Measurements from ENCODE around the gene ARHGAP10. TPM values are rescaled to one million over a fixed set of nuclear protein-coding genes. Genes with fewer than 3 reads are reported as not detected.

ARHGAP10 gene
- total RNA-seq, 1 experiment from 2014 or later = 11.7 TPM

GRCh38 chr4:147924604-147925412 is 192.9 kb downstream of the ARHGAP10 start:
- H3K27me3 ChIP-seq (ENCODE audit: control insufficient read depth, insufficient read depth, low read length) = no peaks in the 10 kb centered on the region
- peaks cover 7% of the 10 kb centered on the region for H3K4me1 ChIP-seq (ENCODE audit: control insufficient read depth, insufficient read depth, low read length)
- no TSS peak for BruUV-seq (replicated peaks)
- H3K36me3 ChIP-seq (ENCODE audit: control insufficient read depth, insufficient read depth, low read length) = no peaks in the 10 kb centered on the region
- DNase-seq (ENCODE audit: low read depth, low spot score) = no peak
- no peak overlapping the region for H3K27ac ChIP-seq (ENCODE audit: low read length)
- intact Hi-C loops (cut with micrococcal nuclease; ENCODE audit: unreplicated experiment) = no loop called here
- H3K9me3 ChIP-seq (ENCODE audit: control insufficient read depth, insufficient read depth, low read depth, low read length) = no peaks in the 10 kb centered on the region
- ATAC-seq = no peak
- POLR2A ChIA-PET = no interaction called here
- TF ChIP-seq POLR2AphosphoS5 (IDR thresholded peaks at IDR 0.05; ENCODE audit: low read depth, low read length) (no peak), CTCF (IDR thresholded peaks at IDR 0.05) (peak; percentile 58)
- CTCF ChIA-PET = no interaction called here
- H3K4me3 ChIP-seq (ENCODE audit: low read depth in 2 of 2, low read length in 2 of 2) = no peak overlapping the region
- in situ Hi-C loops (cut with HindIII; ENCODE audit: low pct_unique_long_range_greater_than_20kb, low sequenced_read_pairs) = no loop called here

- in situ Hi-C loops (cut with HindIII; ENCODE audit: low pct_unique_long_range_greater_than_20kb, low sequenced_read_pairs) = no loop called here
- peak; percentile 78 for ATAC-seq
- BruUV-seq (replicated peaks) = no TSS peak
- POLR2A ChIA-PET = no interaction called here
- no peak for DNase-seq (ENCODE audit: low read depth, low spot score)
- Histone ChIP-seq H3K4me3 (ENCODE audit: low read depth in 2 of 2, low read length in 2 of 2) (no peak overlapping the region), H3K27ac (ENCODE audit: low read length) (peak overlapping the region; percentile 39; the same call in 1 of the 2 replicates), H3K27me3 (ENCODE audit: control insufficient read depth, insufficient read depth, low read length) (no peaks in the 10 kb centered on the region), H3K9me3 (ENCODE audit: control insufficient read depth, insufficient read depth, low read depth, low read length) (no peaks in the 10 kb centered on the region), H3K36me3 (ENCODE audit: control insufficient read depth, insufficient read depth, low read length) (no peaks in the 10 kb centered on the region), H3K4me1 (ENCODE audit: control insufficient read depth, insufficient read depth, low read length) (peaks cover 7% of the 10 kb centered on the region)
- TF ChIP-seq REST (IDR thresholded peaks at IDR 0.05; ENCODE audit: insufficient read depth in 1 of 2, low read depth in 2 of 2, low read length in 1 of 2) (no peak), SIN3A (IDR thresholded peaks at IDR 0.05; ENCODE audit: borderline replicate concordance, insufficient read depth, low read depth, low read length) (no peak), CTCF (IDR thresholded peaks at IDR 0.05) (no peak), POLR2AphosphoS5 (IDR thresholded peaks at IDR 0.05; ENCODE audit: low read depth, low read length) (no peak), TCF7L2 (IDR thresholded peaks at IDR 0.05; ENCODE audit: low read depth, low read length) (no peak)
- CTCF ChIA-PET = interaction anchor here (0.6 kb wide), 1 partner anchor 218 kb away, joined by 7 read pairs; no protein-coding TSS in a partner anchor
- intact Hi-C loops (cut with micrococcal nuclease; ENCODE audit: unreplicated experiment) = no loop called here
Observed at GRCh38 chr4:147927377-147928137, 195.7 kb downstream of the ARHGAP10 start.

All from Panc1 (cell line).